ENCODE results near the gene HDC. TPM values are rescaled to one million over a fixed set of nuclear protein-coding genes. Genes with fewer than 3 reads are reported as not detected.

HDC gene, protein sequence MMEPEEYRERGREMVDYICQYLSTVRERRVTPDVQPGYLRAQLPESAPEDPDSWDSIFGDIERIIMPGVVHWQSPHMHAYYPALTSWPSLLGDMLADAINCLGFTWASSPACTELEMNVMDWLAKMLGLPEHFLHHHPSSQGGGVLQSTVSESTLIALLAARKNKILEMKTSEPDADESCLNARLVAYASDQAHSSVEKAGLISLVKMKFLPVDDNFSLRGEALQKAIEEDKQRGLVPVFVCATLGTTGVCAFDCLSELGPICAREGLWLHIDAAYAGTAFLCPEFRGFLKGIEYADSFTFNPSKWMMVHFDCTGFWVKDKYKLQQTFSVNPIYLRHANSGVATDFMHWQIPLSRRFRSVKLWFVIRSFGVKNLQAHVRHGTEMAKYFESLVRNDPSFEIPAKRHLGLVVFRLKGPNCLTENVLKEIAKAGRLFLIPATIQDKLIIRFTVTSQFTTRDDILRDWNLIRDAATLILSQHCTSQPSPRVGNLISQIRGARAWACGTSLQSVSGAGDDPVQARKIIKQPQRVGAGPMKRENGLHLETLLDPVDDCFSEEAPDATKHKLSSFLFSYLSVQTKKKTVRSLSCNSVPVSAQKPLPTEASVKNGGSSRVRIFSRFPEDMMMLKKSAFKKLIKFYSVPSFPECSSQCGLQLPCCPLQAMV
- not detected in 2 replicates for total RNA-seq (2014; rRNA removed; shearing (Covaris generic); ENCODE audit: low replicate concordance)

DNA sequence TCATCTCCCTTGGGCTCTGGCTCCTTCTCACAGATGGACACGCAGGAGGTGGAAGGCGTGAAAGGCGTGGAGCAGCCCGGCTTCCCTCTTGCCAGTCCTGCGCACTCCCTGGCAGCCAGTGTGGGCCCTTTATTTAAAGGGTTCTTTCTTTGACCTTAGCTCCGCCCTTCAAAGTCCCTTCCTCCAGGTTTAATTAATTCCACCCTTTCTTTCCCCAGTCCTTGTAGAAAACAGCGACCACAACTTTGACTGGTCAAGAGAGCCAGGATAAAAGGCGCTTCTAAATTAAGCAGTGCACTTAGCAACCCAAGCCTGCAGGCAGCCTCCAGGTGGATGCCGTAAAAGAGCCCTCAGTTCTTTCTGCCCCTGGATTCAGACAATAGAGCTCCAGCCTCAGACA lies at the start of gene HDC:
HDC (minus strand) TSS at position 107 of the 400 bp plus-strand sequence; CDS start at position 4, 103 bp downstream.
- no peak for DNase-seq (ENCODE audit: low read depth)
- in situ Hi-C loops (cut with HindIII; ENCODE audit: low pct_unique_long_range_greater_than_20kb, low sequenced_read_pairs), result no loop called here

DNA sequence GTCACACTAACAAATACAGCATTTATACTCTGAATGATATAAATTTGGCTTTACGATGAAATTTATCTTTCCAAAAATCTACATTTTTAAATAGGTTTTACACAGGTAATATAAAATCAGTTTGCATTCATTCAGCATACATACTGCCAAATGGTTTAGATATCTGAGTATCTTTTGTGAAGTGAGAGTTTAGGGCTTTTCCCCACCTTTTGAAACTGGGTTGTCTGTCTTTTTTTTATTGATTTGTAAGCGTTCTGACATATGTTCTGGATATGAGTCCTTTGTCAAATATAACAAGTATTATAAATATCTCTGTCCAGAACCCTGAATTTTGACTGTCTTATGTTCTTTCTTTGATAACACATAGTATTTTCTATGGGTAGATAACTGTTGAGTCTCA lies 47.1 kb upstream of the HDC start:
- DNase-seq (ENCODE audit: low read depth), result no peak
- in situ Hi-C loops (cut with HindIII; ENCODE audit: low pct_unique_long_range_greater_than_20kb, low sequenced_read_pairs), result no loop called here

GRCh38 chr15:50307799-50308198 lies 42.3 kb upstream of the HDC start:
- in situ Hi-C loops (cut with HindIII; ENCODE audit: low pct_unique_long_range_greater_than_20kb, low sequenced_read_pairs), result no loop called here
- no peak for DNase-seq (ENCODE audit: low read depth)

DNA sequence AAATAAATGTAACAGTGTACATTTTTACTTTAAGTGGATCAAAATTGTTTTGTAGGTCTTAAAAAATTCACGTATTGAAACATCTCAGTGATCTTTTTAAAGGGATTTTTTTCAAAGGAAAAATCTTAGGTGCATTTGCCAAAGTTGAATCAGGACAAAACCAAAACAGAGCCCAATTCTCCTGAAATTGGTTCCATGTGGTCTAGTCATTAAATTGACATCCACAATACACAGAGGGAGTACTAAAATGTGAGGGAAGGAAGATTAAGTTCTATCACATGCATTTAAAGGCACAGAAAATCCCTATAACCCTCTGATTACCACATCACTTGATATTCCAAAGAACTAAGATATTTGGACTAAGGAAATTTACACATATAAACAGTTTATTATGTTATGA lies 39.3 kb upstream of the HDC start:
- in situ Hi-C loops (cut with HindIII; ENCODE audit: low pct_unique_long_range_greater_than_20kb, low sequenced_read_pairs), result no loop called here

GRCh38 chr15:50302581-50302980 lies 37.1 kb upstream of the HDC start:
- DNase-seq (ENCODE audit: low read depth), result no peak
- in situ Hi-C loops (cut with HindIII; ENCODE audit: low pct_unique_long_range_greater_than_20kb, low sequenced_read_pairs), result no loop called here

More for the DNA sequence above, 39.3 kb upstream of the HDC start:
- DNase-seq (ENCODE audit: low read depth), result no peak

DNA sequence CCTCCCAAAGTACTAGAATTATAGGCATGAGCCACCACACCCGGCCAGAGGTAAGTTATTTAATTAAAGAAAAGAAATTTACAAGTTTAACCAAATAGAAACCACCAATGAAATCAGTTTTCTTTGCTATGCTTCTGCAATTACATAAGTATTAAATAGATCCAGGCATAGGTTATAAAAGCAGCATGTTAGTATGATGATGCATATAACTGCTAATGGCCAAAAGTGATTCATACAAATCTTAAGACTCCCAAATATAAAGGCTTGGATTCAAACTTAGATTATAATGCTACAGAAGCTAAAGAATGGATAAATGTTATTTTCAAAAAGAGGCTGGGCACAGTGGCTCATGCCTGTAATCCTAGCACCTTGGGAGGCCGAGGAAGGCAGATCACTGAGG lies 32.8 kb upstream of the HDC start:
- in situ Hi-C loops (cut with HindIII; ENCODE audit: low pct_unique_long_range_greater_than_20kb, low sequenced_read_pairs), result no loop called here
- DNase-seq (ENCODE audit: low read depth), result no peak

DNA sequence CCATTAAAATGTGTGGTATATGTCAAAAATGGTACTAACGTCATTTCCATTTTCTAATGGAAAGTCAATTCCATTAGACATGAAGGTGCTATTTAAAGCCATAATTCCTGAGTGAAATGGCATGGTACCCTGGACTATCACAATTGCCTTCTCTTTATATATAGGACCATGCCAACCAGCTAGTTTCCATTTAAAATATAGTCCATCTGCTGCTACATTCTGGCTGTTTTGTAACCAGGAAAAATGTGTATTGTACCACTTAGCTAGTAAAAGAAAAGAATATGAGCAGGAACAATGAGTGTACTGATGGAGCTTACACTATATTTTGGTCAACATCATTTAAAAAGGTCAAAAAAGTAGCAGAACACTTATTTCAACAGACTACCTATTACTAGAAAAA lies 30.4 kb upstream of the HDC start:
- DNase-seq (ENCODE audit: low read depth), result no peak
- in situ Hi-C loops (cut with HindIII; ENCODE audit: low pct_unique_long_range_greater_than_20kb, low sequenced_read_pairs), result no loop called here

DNA sequence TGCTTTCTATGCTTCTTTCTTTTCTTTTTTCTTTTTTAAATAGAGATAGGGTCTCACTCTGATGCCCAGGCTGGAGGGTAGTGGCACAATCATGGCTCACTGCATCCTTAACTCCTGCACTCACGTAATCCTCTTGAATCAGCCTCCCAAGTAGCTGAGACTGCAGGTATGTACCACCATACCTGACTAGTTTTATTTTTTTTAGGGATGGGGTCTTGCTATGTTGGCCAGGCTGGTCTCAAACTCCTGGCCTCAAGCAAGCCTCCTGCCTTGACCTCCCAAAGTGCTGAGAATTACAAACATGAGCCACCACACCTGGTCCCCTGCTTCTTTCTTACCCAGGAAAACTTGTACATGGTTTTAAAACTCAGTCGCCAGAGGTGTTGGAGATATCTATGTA lies 24.2 kb upstream of the HDC start:
- in situ Hi-C loops (cut with HindIII; ENCODE audit: low pct_unique_long_range_greater_than_20kb, low sequenced_read_pairs), result no loop called here
- DNase-seq (ENCODE audit: low read depth), result no peak

GRCh38 chr15:50287324-50288116 lies 22.0 kb upstream of the HDC start:
- in situ Hi-C loops (cut with HindIII; ENCODE audit: low pct_unique_long_range_greater_than_20kb, low sequenced_read_pairs), result no loop called here
- DNase-seq (ENCODE audit: low read depth), result no peak

GRCh38 chr15:50281427-50281826 lies 15.9 kb upstream of the HDC start:
- in situ Hi-C loops (cut with HindIII; ENCODE audit: low pct_unique_long_range_greater_than_20kb, low sequenced_read_pairs), result no loop called here
- no peak for DNase-seq (ENCODE audit: low read depth)

GRCh38 chr15:50280271-50280670 lies 14.7 kb upstream of the HDC start:
- DNase-seq (ENCODE audit: low read depth), result peak; percentile 59
- in situ Hi-C loops (cut with HindIII; ENCODE audit: low pct_unique_long_range_greater_than_20kb, low sequenced_read_pairs), result no loop called here

DNA sequence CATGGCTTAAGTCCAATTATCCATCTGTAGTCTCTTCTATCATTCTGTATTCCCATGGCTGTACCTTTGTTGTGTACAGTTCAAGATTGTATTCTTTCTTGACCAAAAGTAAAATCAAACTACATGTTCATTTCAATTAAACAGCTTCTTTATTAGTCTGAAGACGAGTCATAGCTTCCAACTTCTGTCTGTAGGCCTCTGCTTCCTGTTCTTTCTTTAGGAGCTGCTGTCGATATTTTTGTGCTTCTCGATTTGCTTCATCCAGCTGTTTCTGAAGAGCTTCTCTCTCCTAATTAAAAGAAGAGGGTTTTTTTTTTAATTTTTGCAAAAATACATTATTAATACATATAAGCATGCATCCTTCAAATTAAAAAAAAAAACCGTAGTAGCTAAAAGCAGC lies 13.0 kb upstream of the HDC start:
- no peak for DNase-seq (ENCODE audit: low read depth)
- in situ Hi-C loops (cut with HindIII; ENCODE audit: low pct_unique_long_range_greater_than_20kb, low sequenced_read_pairs), result no loop called here

GRCh38 chr15:50277370-50277769 lies 11.8 kb upstream of the HDC start:
- in situ Hi-C loops (cut with HindIII; ENCODE audit: low pct_unique_long_range_greater_than_20kb, low sequenced_read_pairs), result no loop called here
- no peak for DNase-seq (ENCODE audit: low read depth)

DNA sequence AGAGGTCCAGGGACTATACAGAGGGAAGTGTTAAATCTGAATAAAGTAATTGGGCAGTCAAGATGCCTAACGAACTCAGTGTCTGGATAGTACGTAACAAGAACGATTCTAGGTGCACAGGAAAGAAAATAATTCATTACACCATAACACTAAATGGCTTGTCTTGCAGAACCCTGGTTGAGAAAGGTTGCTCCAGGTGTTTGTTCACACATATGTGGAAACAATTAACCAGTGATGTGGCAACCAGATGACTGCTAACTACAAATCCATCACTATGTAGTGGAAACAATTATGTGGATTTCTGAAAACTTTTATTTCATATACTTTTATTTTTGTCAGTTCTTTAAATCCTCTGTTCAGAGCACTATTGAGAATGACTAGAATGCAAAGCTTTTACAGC lies 10.4 kb upstream of the HDC start:
- in situ Hi-C loops (cut with HindIII; ENCODE audit: low pct_unique_long_range_greater_than_20kb, low sequenced_read_pairs), result no loop called here
- DNase-seq (ENCODE audit: low read depth), result no peak

- DNase-seq (ENCODE audit: low read depth), result no peak
- in situ Hi-C loops (cut with HindIII; ENCODE audit: low pct_unique_long_range_greater_than_20kb, low sequenced_read_pairs), result no loop called here
Observed at GRCh38 chr15:50275091-50275490, 9.6 kb upstream of the HDC start.

DNA sequence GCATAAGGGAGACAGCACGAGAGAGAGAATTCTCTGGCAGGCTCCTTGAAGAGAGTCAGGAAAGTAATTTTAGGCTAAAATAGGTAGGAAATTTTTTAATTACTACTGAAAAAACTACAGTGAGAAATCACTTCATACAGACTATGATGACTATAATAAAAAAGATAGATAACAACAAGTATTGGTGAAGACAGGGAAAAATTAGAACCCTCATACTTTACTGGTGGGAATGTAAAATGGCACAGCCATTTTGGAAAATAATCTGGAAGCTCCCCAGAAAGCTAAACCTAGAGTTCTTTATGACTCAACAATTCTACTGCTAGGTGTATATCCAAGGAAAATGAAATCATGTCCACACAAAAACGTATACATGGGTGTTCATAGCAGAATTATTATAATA lies 2.1 kb upstream of the HDC start:
- DNase-seq (ENCODE audit: low read depth), result no peak
- in situ Hi-C loops (cut with HindIII; ENCODE audit: low pct_unique_long_range_greater_than_20kb, low sequenced_read_pairs), result no loop called here

DNA sequence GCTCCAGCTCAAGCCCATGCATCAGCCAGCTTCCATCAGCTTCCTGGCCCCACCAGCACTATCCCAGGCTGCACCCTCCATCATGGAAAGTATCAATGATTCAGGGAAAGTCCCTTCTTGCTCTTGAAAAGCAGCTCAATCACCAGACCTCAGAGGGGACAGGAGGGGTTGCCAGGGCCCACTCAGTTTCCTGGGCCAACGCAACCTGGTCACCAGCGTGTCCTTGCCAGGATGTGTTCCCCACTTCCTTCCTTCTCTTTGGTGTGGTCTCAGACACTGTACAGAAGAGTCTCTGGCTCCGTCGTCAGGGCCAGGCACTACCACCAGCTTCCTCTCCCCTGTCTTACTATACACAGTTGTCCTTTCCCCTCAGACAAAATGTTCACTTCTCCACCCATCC lies 3.0 kb downstream of the HDC start:
- no peak for DNase-seq (ENCODE audit: low read depth)
- in situ Hi-C loops (cut with HindIII; ENCODE audit: low pct_unique_long_range_greater_than_20kb, low sequenced_read_pairs), result no loop called here

GRCh38 chr15:50261981-50262380 lies 3.5 kb downstream of the HDC start:
- in situ Hi-C loops (cut with HindIII; ENCODE audit: low pct_unique_long_range_greater_than_20kb, low sequenced_read_pairs), result no loop called here

DNA sequence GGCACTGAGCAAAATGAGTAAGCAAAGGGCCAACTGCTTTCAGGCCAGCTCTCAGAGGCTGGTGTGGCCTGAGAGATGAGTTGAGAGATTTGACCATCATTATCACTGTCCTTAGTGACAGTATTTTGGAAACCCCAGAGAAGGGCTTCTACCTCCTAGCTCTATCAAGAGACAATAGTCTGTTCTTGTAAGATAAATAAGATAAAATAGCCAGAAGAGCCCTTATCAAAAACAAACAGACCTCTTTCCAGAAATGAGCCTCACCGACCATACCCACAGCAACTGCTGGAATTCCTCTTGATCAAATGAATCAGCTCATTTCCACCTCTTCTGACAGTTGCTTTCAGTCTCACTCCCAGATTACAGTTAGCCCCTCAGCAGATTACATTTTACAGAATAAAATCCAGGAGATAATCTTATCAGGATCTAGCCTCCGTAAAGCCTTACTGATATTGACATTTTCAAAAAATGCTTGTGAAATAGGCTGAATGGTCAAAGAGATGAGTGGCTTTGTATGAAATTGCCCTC lies 4.5 kb downstream of the HDC start:
- DNase-seq (ENCODE audit: low read depth), result no peak
- in situ Hi-C loops (cut with HindIII; ENCODE audit: low pct_unique_long_range_greater_than_20kb, low sequenced_read_pairs), result no loop called here

More at GRCh38 chr15:50261981-50262380, 3.5 kb downstream of the HDC start:
- DNase-seq (ENCODE audit: low read depth), result no peak
